ENCODE results near the gene OR4Q2.

DNA sequence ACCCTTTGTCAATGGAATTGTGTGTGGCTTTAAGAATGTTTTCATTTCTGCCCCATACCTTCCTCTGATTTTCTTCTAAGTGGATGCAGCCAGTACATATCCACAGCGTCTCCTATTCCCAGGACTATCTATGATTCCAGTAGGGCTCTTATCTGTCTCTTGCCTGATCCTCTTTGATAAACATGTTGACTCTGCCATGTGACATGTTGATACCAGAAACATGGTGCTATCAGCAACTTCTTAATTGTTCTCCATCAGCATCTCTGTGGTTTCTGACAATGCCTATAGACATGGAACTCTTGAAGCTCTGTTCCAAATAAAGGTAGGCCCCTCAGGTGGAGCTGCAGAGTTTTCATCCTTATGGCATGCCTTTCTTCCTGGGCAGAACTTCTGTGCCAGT lies 46.2 kb downstream of the OR4Q2 start:
- TF ChIP-seq POLR2A (IDR thresholded peaks at IDR 0.05) (no peak), CTCF (IDR thresholded peaks at IDR 0.05) (no peak)

Data from testis (tissue), 2 donors.